ENCODE results near the gene DISC1. TPM values are rescaled to one million over a fixed set of nuclear protein-coding genes. Genes with fewer than 3 reads are reported as not detected.
"Not testable (repeated sequence)": the region's sequence is repeated elsewhere in the genome, so short reads cannot be mapped to it uniquely, and the experiment has no call there.

The DISC1 gene
- total RNA-seq, 1 experiment from 2014 or later = 1.8 TPM

DNA sequence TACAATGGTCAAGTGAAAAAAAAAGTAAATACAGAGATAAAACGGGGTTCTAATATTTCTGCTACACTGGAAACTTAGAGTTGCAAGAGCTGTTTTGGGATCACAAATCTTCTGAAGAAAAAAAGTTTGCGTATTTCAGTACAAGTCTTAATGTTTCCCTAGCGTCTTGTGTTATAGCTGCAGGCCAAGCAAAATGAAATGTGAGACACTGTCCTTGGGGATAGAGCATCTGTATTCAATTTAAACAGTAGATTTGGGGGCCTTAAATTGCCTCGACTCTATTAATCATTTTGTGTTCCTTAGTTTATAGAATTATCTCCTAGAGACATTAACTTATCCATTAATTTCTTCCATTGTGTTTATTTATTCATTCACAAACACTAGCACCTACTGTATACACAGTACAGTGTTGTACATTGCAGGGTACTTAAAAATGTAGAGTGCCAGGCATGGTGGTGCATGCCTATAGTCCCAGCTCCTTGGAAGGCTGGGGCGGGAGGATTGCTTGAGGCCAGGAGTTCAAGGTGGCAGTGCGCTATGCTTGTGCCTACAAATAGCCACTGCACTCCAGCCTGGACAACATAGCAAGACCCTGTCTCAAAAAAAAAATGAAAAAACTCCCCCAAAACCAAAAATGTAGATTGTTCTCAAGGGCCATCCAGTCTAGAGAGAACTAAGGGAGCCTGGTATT is 7.9 kb downstream of the DISC1 start:
- no TSS peak for BruUV-seq (replicated peaks)
- TF ChIP-seq EZH2 (IDR thresholded peaks at IDR 0.05; ENCODE audit: borderline replicate concordance, low read depth, low read length, poor library complexity, severe bottlenecking) = no peak
- TF ChIP-seq, protein P1, sequence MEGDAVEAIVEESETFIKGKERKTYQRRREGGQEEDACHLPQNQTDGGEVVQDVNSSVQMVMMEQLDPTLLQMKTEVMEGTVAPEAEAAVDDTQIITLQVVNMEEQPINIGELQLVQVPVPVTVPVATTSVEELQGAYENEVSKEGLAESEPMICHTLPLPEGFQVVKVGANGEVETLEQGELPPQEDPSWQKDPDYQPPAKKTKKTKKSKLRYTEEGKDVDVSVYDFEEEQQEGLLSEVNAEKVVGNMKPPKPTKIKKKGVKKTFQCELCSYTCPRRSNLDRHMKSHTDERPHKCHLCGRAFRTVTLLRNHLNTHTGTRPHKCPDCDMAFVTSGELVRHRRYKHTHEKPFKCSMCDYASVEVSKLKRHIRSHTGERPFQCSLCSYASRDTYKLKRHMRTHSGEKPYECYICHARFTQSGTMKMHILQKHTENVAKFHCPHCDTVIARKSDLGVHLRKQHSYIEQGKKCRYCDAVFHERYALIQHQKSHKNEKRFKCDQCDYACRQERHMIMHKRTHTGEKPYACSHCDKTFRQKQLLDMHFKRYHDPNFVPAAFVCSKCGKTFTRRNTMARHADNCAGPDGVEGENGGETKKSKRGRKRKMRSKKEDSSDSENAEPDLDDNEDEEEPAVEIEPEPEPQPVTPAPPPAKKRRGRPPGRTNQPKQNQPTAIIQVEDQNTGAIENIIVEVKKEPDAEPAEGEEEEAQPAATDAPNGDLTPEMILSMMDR (conservative IDR thresholded peaks at IDR 0.05; ENCODE audit: low read depth, low read length) = no peak
- Histone ChIP-seq H3K4me1 (ENCODE audit: insufficient read depth, low read length, poor library complexity, severe bottlenecking) (no peaks in the 10 kb centered on the region), H3K9me3 (ENCODE audit: low read depth, low read length, poor library complexity, severe bottlenecking) (no peaks in the 10 kb centered on the region), H3K36me3 (ENCODE audit: insufficient read depth, low read length, poor library complexity, severe bottlenecking) (no peaks in the 10 kb centered on the region), H3K4me3 (ENCODE audit: low read depth, low read length, poor library complexity, severe bottlenecking) (no peak overlapping the region), H3K27ac (ENCODE audit: low read depth, low read length, poor library complexity, severe bottlenecking) (no peak overlapping the region), H3K27me3 (replicated peaks; ENCODE audit: insufficient read depth, low read depth, low read length, poor library complexity) (no peaks in the 10 kb centered on the region)
- POLR2A ChIA-PET (ENCODE audit: low non-redundant PET) = no interaction called here
- intact Hi-C loops (cut with micrococcal nuclease; ENCODE audit: unreplicated experiment) = no loop called here
- CTCF ChIA-PET = interaction anchor here (0.6 kb wide), 2 partner anchors 80 to 717 kb away, joined by 3 read pairs; no protein-coding TSS in a partner anchor
- DNase-seq (ENCODE audit: low spot score) = no peak

DNA sequence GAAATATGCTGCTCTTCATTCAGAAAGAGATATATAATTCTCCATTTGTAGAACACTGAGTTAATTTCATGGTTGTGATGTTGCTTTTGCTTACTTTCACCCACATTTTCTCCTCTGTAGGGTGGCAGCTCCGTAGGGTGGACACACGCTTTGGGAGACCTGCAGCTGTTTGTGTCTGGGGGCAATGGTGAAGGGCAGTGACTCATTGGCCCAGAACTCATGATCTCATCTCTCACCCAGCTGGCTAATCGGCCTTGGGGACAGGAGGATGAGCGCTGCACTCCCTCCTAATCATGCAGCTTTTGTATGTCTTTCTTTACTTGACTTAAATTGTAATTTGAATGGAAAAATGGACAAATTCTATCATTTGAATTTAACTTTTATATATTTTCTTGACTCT is 9.6 kb downstream of the DISC1 start:
- Histone ChIP-seq H3K27me3 (replicated peaks; ENCODE audit: insufficient read depth, low read depth, low read length, poor library complexity) (no peaks in the 10 kb centered on the region), H3K4me1 (ENCODE audit: insufficient read depth, low read length, poor library complexity, severe bottlenecking) (no peaks in the 10 kb centered on the region), H3K4me3 (ENCODE audit: low read depth, low read length, poor library complexity, severe bottlenecking) (no peak overlapping the region), H3K36me3 (ENCODE audit: insufficient read depth, low read length, poor library complexity, severe bottlenecking) (no peaks in the 10 kb centered on the region), H3K9me3 (ENCODE audit: low read depth, low read length, poor library complexity, severe bottlenecking) (no peaks in the 10 kb centered on the region), H3K27ac (ENCODE audit: low read depth, low read length, poor library complexity, severe bottlenecking) (no peak overlapping the region)
- intact Hi-C loops (cut with micrococcal nuclease; ENCODE audit: unreplicated experiment) = no loop called here
- BruUV-seq (replicated peaks) = no TSS peak
- TF ChIP-seq EZH2 (IDR thresholded peaks at IDR 0.05; ENCODE audit: borderline replicate concordance, low read depth, low read length, poor library complexity, severe bottlenecking) = no peak
- TF ChIP-seq, protein P1 (conservative IDR thresholded peaks at IDR 0.05; ENCODE audit: low read depth, low read length) = no peak
- ChIA-PET POLR2A (ENCODE audit: low non-redundant PET) (no interaction called here), CTCF (interaction anchor here (0.6 kb wide), 1 partner anchor 384 kb away, joined by 3 read pairs; no protein-coding TSS in a partner anchor)
- DNase-seq (ENCODE audit: low spot score) = no peak

DNA sequence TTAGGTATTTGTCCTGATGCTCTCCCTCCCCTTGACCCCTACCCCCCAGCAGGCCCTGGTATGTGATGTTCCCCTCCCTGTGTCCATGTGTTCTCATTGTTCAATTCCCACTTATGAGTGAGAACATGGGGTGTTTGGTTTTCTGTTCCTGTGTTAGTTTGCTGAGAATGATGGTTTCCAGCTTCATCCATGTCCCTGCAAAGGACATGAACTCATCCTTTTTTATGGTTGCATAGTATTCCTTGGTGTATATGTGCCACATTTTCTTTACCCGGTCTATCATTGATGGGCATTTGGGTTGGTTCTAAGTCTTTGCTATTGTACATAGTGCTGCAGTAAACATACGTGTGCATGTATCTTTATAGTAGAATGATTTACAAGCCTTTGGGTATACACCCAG is 10.3 kb downstream of the DISC1 start:
- POLR2A ChIA-PET (ENCODE audit: low non-redundant PET); H3K4me3 ChIP-seq (ENCODE audit: low read depth, low read length, poor library complexity, severe bottlenecking); CTCF ChIA-PET; H3K27me3 ChIP-seq (replicated peaks; ENCODE audit: insufficient read depth, low read depth, low read length, poor library complexity); DNase-seq (ENCODE audit: low spot score); intact Hi-C loops (cut with micrococcal nuclease; ENCODE audit: unreplicated experiment); H3K27ac ChIP-seq (ENCODE audit: low read depth, low read length, poor library complexity, severe bottlenecking); BruUV-seq (replicated peaks); H3K4me1 ChIP-seq (ENCODE audit: insufficient read depth, low read length, poor library complexity, severe bottlenecking); H3K9me3 ChIP-seq (ENCODE audit: low read depth, low read length, poor library complexity, severe bottlenecking); H3K36me3 ChIP-seq (ENCODE audit: insufficient read depth, low read length, poor library complexity, severe bottlenecking): not testable (repeated sequence)

DNA sequence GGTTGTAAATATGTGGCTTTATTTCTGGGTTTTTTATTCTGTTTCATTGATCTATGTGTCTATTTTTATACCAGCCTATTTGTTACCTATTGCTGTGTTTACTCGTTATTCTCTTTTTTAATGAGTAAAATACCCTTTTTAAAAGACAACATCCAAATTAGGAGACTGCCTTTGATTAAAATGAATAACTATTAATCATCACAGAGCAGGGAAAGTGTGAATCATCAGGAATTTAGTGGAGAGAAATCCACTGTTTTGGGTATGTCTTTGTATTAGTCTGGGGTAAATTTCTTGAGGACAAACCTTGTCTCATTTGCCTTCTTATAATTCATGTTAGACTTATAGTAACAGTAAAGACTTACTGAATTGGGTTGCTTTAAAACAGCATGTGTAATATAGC is 12.1 kb downstream of the DISC1 start:
- Histone ChIP-seq H3K4me1 (ENCODE audit: insufficient read depth, low read length, poor library complexity, severe bottlenecking) (no peaks in the 10 kb centered on the region), H3K36me3 (ENCODE audit: insufficient read depth, low read length, poor library complexity, severe bottlenecking) (no peaks in the 10 kb centered on the region), H3K27me3 (replicated peaks; ENCODE audit: insufficient read depth, low read depth, low read length, poor library complexity) (no peaks in the 10 kb centered on the region), H3K4me3 (ENCODE audit: low read depth, low read length, poor library complexity, severe bottlenecking) (no peak overlapping the region), H3K9me3 (ENCODE audit: low read depth, low read length, poor library complexity, severe bottlenecking) (no peaks in the 10 kb centered on the region), H3K27ac (ENCODE audit: low read depth, low read length, poor library complexity, severe bottlenecking) (no peak overlapping the region)
- no TSS peak for BruUV-seq (replicated peaks)
- POLR2A ChIA-PET (ENCODE audit: low non-redundant PET) = no interaction called here
- no peak for DNase-seq (ENCODE audit: low spot score)
- intact Hi-C loops (cut with micrococcal nuclease; ENCODE audit: unreplicated experiment) = no loop called here
- no peak for TF ChIP-seq EZH2 (IDR thresholded peaks at IDR 0.05; ENCODE audit: borderline replicate concordance, low read depth, low read length, poor library complexity, severe bottlenecking)
- TF ChIP-seq, protein P1 (conservative IDR thresholded peaks at IDR 0.05; ENCODE audit: low read depth, low read length) = no peak
- CTCF ChIA-PET = no interaction called here
